ENCODE results near the gene LRRFIP1.

Gene LRRFIP1

GRCh38 chr2:237616734-237617586 lies 10.4 kb upstream of the LRRFIP1 start:
- DNase-seq (ENCODE audit: low read depth): peak; percentile 73

- no peak for DNase-seq (ENCODE audit: low read depth)
Measured at GRCh38 chr2:237617587-237617982, 9.8 kb upstream of the LRRFIP1 start.

- peak; percentile 59 for DNase-seq (ENCODE audit: low read depth)
Measured at GRCh38 chr2:237618449-237618848, 8.9 kb upstream of the LRRFIP1 start.

GRCh38 chr2:237623428-237624403 lies 3.7 kb upstream of the LRRFIP1 start:
- peak; percentile 69 for DNase-seq (ENCODE audit: low read depth)

GRCh38 chr2:237624565-237624964 lies 2.8 kb upstream of the LRRFIP1 start:
- DNase-seq (ENCODE audit: low read depth): no peak

- DNase-seq (ENCODE audit: low read depth): no peak
Measured at GRCh38 chr2:237625216-237625705, 2.1 kb upstream of the LRRFIP1 start.

- DNase-seq (ENCODE audit: low read depth): no peak
Measured at GRCh38 chr2:237625777-237626176, 1.6 kb upstream of the LRRFIP1 start.

GRCh38 chr2:237626813-237627440 lies 460 bp upstream of the LRRFIP1 start:
- no peak for DNase-seq (ENCODE audit: low read depth)

- no peak for DNase-seq (ENCODE audit: low read depth)
Measured at GRCh38 chr2:237628247-237629187, 1.1 kb downstream of the LRRFIP1 start.

GRCh38 chr2:237629188-237629534 lies 1.8 kb downstream of the LRRFIP1 start:
- DNase-seq (ENCODE audit: low read depth): no peak

- no peak for DNase-seq (ENCODE audit: low read depth)
Measured at GRCh38 chr2:237629739-237630138, 2.4 kb downstream of the LRRFIP1 start.

- DNase-seq (ENCODE audit: low read depth): no peak
Measured at GRCh38 chr2:237630216-237631000, 3.0 kb downstream of the LRRFIP1 start.

GRCh38 chr2:237631007-237631785 lies 3.8 kb downstream of the LRRFIP1 start:
- DNase-seq (ENCODE audit: low read depth): no peak

GRCh38 chr2:237631801-237632585 lies 4.6 kb downstream of the LRRFIP1 start:
- DNase-seq (ENCODE audit: low read depth): no peak

- DNase-seq (ENCODE audit: low read depth): no peak
Measured at GRCh38 chr2:237633061-237633561, 5.7 kb downstream of the LRRFIP1 start.

GRCh38 chr2:237636578-237636977 lies 9.2 kb downstream of the LRRFIP1 start:
- DNase-seq (ENCODE audit: low read depth): no peak

- no peak for DNase-seq (ENCODE audit: low read depth)
Measured at GRCh38 chr2:237637429-237638135, 10.2 kb downstream of the LRRFIP1 start.

- no peak for DNase-seq (ENCODE audit: low read depth)
Measured at GRCh38 chr2:237638176-237638575, 10.8 kb downstream of the LRRFIP1 start.

All from stromal cell of bone marrow (primary cell).